Ovary (tissue), 9 donors: Measurements from ENCODE around the gene EPC2. TPM values are rescaled to one million over a fixed set of nuclear protein-coding genes. Genes with fewer than 3 reads are reported as not detected.

Source experiments
- DNase-seq, 5 donors: peaks; one replicate each; pipeline ENCODE4 v3.0.0-alpha.2; 2019 to 2020
- H3K27ac ChIP-seq, 2 donors: fragments of 200-600 bp; one replicate each; pipeline versions ENCODE4 v1.5.1 to v1.8.0; 2019 to 2022
- H3K27me3 ChIP-seq: fragments of 200-600 bp; one replicate; pipeline ENCODE4 v1.8.0; 2022
- H3K36me3 ChIP-seq: fragments of 200-600 bp; sonication (generic); one replicate; pipeline ENCODE4 v1.5.1; 2019
- H3K4me1 ChIP-seq: one replicate; pipeline ENCODE4 v1.8.1; 2013; ENCODE audit warnings: mild to moderate bottlenecking, moderate library complexity; ENCODE audit not compliant: insufficient read depth
- H3K4me3 ChIP-seq: fragments of 200-600 bp; sonication (generic); one replicate; pipeline ENCODE4 v1.5.1; 2017
- H3K9me3 ChIP-seq, 2 donors: fragments of 200-600 bp in 1 of 2; sonication (generic) in 1 of 2; one replicate each; pipeline versions ENCODE4 v1.5.1 to v1.8.1; 2013 to 2019; ENCODE audit warnings: mild to moderate bottlenecking in 1 of 2, moderate library complexity in 1 of 2
- EP300 ChIP-seq: sonication (generic); formaldehyde crosslinking; IDR thresholded peaks from one replicate; pipeline ENCODE4 v1.6.1; 2017; ENCODE audit warnings: antibody characterized with exemption
- POLR2A ChIP-seq: fragments of 450-650 bp; IDR thresholded peaks from one replicate; pipeline ENCODE4 v1.6.1; 2017; ENCODE audit warnings: antibody characterized with exemption, mild to moderate bottlenecking, moderate library complexity
- WGBS, 3 donors: extraction: QIAGEN DNeasy Blood & Tissue Kit in 1 of 3; methylation state at CpG; one replicate each; pipeline versions ENCODE4 v1.1.5 to v1.1.7; 2013 to 2017; 5-methylcytosine and 5-hydroxymethylcytosine counted together
- intact Hi-C, 4 donors: fragments of 100-400 bp; cut with DNase I; formaldehyde crosslinking; loops; one replicate each; pipeline versions ENCODE4 v1.11.0 to v1.15.1; 2022 to 2023
- polyA plus RNA-seq, 2 donors: library from polyadenylated mRNA; stranded (reverse); fragments of 200-250 nt in 1 of 2; fragments of 350-450 nt in 1 of 2; fragmentation: Illumina TruSeq in 1 of 2; extraction: RNeasy Lipid Tissue Mini Kit (QIAGEN cat#74804) in 1 of 2; gene quantifications; one replicate each; pipeline ENCODE4 v1.2.3, GENCODE V29; 2013 to 2014
- total RNA-seq, 7 donors: library from RNA; depleted of rRNA in 2 of 7; stranded (reverse); fragments of >200 nt in 2 of 7; fragmentation: NEBNext Ultra II Directional in 3 of 7; extraction: Animal tissue kit (Norgen Biotek cat#: 25700) in 3 of 7; gene quantifications; one replicate each; pipeline versions ENCODE4 v1.1.0 to v1.2.4, GENCODE V29; 2016 to 2023
- TF ChIP-seq, protein P1 (sequence below), 3 donors: fragments of 450-650 bp in 2 of 3; fragments of 200-600 bp in 1 of 3; IDR thresholded peaks; one replicate each; pipeline versions ENCODE4 v1.5.1 to v1.8.0; 2016 to 2022; ENCODE audit warnings: antibody characterized with exemption in 3 of 3, mild to moderate bottlenecking in 1 of 3
- donor health status: DM: no; HTN: no; CAD: no; lungs with moderate emphysema.
- donor health status: DM: no; HTN: no; CAD: no.
- donor health status: Bipolar disorder and iron deficiency.
- donor health status: DM: yes; HTN: yes; CAD: no.
- donor health status: DM: no; HTN: no; CAD: no.
- donor health status: DM: yes; HTN: yes; CAD: no.

EPC2 gene
- total and polyA plus RNA-seq, 9 donors: 25.7 to 53.4 (median 35.2) TPM

DNA sequence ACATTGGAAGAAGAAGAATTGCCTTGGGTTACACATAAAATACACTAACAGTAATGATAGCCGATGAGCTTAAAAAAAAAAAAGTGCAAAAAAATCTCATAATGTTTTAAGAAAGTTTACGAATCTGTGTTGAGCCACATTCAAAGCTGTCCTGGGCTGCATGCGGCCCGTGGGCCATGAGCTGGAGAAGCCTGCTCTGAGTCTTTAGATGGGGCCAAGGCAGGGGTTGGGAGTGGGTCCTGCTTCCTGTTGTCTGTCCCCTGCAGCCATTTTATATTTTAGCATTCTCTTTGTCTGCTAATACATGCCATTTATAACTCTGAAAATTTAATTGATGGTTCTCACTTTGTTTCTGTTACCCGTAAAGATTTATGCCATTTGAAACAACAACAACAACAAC lies 93.2 kb downstream of the EPC2 start:
- TF ChIP-seq EP300 (no peak), POLR2A (no peak)
- TF ChIP-seq, protein P1, sequence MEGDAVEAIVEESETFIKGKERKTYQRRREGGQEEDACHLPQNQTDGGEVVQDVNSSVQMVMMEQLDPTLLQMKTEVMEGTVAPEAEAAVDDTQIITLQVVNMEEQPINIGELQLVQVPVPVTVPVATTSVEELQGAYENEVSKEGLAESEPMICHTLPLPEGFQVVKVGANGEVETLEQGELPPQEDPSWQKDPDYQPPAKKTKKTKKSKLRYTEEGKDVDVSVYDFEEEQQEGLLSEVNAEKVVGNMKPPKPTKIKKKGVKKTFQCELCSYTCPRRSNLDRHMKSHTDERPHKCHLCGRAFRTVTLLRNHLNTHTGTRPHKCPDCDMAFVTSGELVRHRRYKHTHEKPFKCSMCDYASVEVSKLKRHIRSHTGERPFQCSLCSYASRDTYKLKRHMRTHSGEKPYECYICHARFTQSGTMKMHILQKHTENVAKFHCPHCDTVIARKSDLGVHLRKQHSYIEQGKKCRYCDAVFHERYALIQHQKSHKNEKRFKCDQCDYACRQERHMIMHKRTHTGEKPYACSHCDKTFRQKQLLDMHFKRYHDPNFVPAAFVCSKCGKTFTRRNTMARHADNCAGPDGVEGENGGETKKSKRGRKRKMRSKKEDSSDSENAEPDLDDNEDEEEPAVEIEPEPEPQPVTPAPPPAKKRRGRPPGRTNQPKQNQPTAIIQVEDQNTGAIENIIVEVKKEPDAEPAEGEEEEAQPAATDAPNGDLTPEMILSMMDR (IDR thresholded peaks at IDR 0.05): no peak
- Histone ChIP-seq H3K27me3 (no peaks in the 10 kb centered on the region), H3K9me3 (no peaks in the 10 kb centered on the region), H3K4me1 (peaks cover 4% of the 10 kb centered on the region), H3K27ac (no peak overlapping the region), H3K36me3 (no peaks in the 10 kb centered on the region), H3K4me3 (no peak overlapping the region)
- no peak for DNase-seq
- intact Hi-C loops: no loop called here
- 95 to 97% (median 96%) methylated on average over 5 of the region's 5 CpGs for WGBS, 3 donors

DNA sequence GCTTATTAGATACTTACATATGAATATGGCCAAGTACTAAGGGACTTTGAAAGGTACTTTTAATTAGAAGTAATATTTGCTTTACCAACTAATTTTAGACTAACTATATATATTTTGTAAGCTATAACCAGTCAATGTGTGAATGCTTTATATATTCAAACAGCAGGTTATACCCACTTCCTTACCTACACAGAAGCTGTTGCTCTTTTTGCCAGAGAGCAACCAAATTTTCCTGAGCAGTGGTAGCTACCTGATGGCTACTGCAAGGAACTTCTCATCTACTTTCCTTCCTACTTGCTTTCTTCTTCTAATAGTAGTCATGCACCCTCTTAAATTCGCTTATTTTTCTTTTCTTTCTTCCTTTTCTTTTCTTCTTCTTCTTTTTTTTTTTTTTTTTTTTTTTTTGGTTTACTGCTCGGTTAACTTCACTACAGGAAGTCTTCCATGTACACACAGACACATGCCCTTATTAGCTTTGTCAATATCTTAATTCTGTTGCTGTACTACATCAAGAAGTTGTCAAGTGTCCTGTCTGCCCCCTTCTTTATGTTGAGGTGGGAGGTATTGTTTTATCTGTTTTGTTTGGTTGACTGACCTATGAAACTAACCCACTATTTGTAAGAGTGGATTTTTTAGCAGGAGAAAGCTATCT lies 95.0 kb downstream of the EPC2 start:
- WGBS, 3 donors: 88 to 95% (median 89%) methylated on average over 2 of the region's 2 CpGs

DNA sequence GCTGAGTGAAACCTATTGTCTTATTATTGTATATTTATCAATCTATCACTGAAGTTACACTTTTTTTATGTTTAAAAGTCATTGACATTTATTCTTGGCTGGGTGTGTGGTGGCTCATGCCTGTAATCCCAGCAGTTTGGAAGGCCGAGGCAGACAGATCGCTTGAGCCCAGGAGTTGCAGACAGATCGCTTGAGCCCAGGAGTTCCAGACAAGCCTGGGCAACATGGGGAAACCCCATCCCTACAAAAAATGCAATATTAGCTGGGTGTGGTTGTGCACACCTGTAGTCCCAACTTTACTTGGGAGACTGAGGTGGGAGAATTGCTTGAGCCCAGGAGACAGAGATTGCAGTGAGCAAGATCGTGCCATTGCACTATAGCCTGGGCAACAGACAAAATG lies 97.8 kb downstream of the EPC2 start:
- peaks cover 4% of the 10 kb centered on the region for H3K4me1 ChIP-seq
- intact Hi-C loops: no loop called here
- H3K36me3 ChIP-seq: no peaks in the 10 kb centered on the region
- H3K9me3 ChIP-seq: no peaks in the 10 kb centered on the region
- 97 to 100% (median 98%) methylated on average over 4 of the region's 4 CpGs for WGBS, 3 donors
- H3K4me3 ChIP-seq: no peak overlapping the region
- no peak for DNase-seq
- no peak overlapping the region for H3K27ac ChIP-seq
- H3K27me3 ChIP-seq: no peaks in the 10 kb centered on the region
- TF ChIP-seq POLR2A: no peak
- TF ChIP-seq EP300: no peak
- TF ChIP-seq, protein P1 (IDR thresholded peaks at IDR 0.05): no peak

More for the DNA sequence above, 95.0 kb downstream of the EPC2 start:
- Histone ChIP-seq H3K27me3 (no peaks in the 10 kb centered on the region), H3K9me3 (no peaks in the 10 kb centered on the region), H3K4me1 (peaks cover 4% of the 10 kb centered on the region), H3K27ac (no peak overlapping the region), H3K36me3 (no peaks in the 10 kb centered on the region), H3K4me3 (no peak overlapping the region)
- no peak for DNase-seq
- intact Hi-C loops: no loop called here
- TF ChIP-seq, protein P1 (IDR thresholded peaks at IDR 0.05): no peak
- no peak for TF ChIP-seq EP300
- TF ChIP-seq POLR2A: no peak

DNA sequence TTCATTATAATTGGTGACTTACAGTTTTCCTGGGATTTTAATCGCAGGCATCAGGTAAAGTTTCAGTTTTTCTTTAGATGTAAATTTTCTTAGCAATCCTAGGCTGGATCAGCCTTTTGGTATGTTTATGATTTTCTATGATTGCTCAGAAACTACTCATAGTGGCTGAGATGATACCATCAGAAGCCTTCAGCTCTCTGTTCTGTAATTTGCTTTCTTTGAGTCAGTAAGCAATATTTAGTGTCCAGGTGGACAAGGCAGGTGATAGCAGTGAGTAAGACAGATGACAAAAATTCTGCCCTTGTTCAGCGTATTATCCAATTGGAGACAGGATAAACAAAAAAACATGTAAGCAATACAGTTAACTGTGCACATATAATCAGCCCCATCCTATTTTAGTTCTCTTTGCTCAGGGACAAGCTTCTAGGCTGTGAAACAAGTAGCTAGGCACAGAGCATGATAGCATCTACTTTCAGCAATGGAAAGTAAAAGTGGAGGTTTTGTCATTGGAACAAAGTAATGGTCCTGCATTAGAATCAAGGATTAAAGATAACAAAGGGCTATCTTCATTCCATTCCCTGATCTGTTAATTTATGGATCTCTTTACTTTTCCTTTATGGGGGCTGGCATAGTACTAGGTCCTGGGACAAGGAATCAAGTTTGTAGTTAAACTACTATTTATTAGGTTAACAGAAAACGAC lies 100.8 kb downstream of the EPC2 start:
- H3K27me3 ChIP-seq: no peaks in the 10 kb centered on the region
- no peaks in the 10 kb centered on the region for H3K36me3 ChIP-seq
- peaks cover 3% of the 10 kb centered on the region for H3K4me1 ChIP-seq
- WGBS, 3 donors: 92 to 100% (median 94%) methylated on average over 3 of the region's 3 CpGs
- no peak overlapping the region for H3K4me3 ChIP-seq
- TF ChIP-seq EP300: no peak
- TF ChIP-seq, protein P1 (IDR thresholded peaks at IDR 0.05): no peak
- no peak for TF ChIP-seq POLR2A
- intact Hi-C loops: no loop called here
- H3K9me3 ChIP-seq: no peaks in the 10 kb centered on the region
- no peak for DNase-seq
- no peak overlapping the region for H3K27ac ChIP-seq
